H54 (cell line): ENCODE data around the gene IKBKE.

Experiments used
- DNase-seq: peaks from one replicate; pipeline ENCODE4 v3.0.0; 2011; ENCODE audit warnings: low spot score, mixed read lengths; ENCODE audit not compliant: insufficient read length
- FAIRE-seq: peaks from 3 replicates; lab custom pipeline; 2011; peaks lifted over from hg19 to GRCh38; lab: Jason Lieb, UNC
- POLR2A ChIP-seq: IDR thresholded peaks from 2 replicates; pipeline ENCODE4 v1.6.1; 2011; ENCODE audit warnings: low read depth, mild to moderate bottlenecking, low read length

IKBKE gene

GRCh38 chr1:206461602-206462455, 8.4 kb upstream of the IKBKE start:
- FAIRE-seq (no peak), DNase-seq (peak; percentile 47)
- TF ChIP-seq POLR2A: no peak

GRCh38 chr1:206463137-206463536, 7.1 kb upstream of the IKBKE start:
- no peak for DNase-seq

GRCh38 chr1:206463911-206464310, 6.4 kb upstream of the IKBKE start:
- DNase-seq (no peak), FAIRE-seq (no peak)
- TF ChIP-seq POLR2A: no peak

More at GRCh38 chr1:206463137-206463536, 7.1 kb upstream of the IKBKE start:
- FAIRE-seq: no peak
- no peak for TF ChIP-seq POLR2A

- FAIRE-seq: no peak
- peak; percentile 58 for DNase-seq
- TF ChIP-seq POLR2A: no peak
Measured at GRCh38 chr1:206464456-206464964, 5.8 kb upstream of the IKBKE start.

GRCh38 chr1:206465951-206466350, 4.3 kb upstream of the IKBKE start:
- FAIRE-seq (no peak), DNase-seq (no peak)

DNA sequence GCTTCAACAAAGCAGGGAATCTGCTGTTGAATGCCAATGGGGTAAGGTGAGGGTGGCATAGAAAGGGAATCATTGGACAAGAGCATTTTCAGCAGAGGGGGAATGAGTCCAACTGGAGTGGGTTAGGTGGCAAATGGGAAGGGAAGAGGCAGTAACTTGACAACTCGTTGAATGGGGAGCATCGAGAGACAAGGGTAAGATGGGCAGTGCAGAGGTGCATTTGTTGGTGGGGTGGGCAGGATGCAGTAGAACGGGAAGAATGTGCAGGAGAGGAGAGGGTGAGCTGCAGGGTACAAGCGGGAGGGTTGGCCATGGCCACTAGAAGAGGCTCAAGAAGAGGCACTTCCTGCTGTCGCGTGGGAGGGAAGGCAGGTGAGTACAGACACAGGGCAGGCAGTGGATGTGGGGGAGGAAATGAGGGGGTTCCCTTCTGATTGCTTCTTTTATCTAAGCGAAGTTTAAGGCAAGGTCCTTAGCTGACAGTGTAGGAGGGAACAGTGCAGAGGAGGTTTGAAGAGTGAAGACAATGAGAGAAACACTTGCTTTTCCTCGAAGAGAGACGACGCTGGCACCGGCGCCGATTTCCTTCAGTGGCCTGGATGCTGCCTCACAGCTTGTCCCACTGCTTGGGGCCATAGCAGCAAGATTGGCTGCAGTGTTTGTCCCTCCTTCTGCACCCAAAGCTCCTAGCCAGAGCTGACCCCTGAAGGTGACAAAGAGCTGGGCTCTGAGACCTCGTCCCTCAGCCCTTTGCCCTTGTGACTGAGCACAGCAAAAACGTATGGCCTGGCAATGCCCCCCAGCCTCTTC, 3.2 kb upstream of the IKBKE start:
- DNase-seq (no peak), FAIRE-seq (no peak)
- no peak for TF ChIP-seq POLR2A

More at GRCh38 chr1:206465951-206466350, 4.3 kb upstream of the IKBKE start:
- TF ChIP-seq POLR2A: no peak

DNA sequence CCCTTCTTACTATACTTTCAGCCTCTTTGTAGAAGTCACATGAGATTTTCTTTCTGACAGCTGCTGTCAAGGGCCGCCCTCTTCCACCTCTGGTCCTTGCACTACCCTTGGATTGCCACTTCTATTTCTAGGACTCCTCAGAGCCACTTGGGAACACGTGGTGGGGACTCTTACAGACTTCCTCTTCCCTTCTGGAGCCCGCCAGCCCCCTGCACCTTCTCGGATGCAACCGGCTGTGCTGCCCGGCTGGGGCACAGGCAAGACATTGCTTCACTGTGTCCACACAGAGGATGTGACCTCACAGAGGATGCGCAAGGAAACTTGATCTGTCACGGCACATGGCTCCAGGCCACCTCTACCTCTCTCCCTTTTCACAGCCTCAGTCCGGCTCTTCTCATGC, 2.4 kb upstream of the IKBKE start:
- TF ChIP-seq POLR2A: no peak
- DNase-seq: no peak
- FAIRE-seq: no peak

- no peak for TF ChIP-seq POLR2A
- FAIRE-seq (no peak), DNase-seq (no peak)
Measured at GRCh38 chr1:206468571-206468970, 1.7 kb upstream of the IKBKE start.

DNA sequence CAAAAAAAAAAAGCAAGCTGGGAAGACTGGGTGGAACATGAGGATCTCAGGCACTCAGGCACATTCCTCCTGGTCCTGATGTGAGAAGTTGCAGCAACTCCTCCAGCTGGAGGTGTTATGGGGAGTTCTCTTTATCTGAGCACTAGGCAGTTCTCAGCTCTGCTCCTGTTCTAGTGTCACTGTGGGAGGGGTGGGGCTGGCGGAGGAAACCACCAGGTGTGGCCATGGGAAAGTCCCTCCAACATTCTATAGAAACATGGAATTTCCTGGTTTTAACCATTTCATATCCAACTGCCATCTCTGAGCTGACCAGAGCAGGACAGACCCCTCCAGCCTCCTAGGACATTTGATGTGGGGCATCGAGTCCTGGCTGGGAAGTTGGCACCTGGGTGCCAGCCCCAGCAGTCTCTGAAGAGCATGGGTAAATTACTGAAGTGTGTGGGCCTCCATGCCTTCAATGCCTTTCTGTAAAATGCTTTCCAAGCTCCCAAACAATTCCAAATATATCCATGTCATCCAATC, 804 bp upstream of the IKBKE start:
- DNase-seq (no peak), FAIRE-seq (no peak)
- TF ChIP-seq POLR2A: no peak

- DNase-seq: peak; percentile 77
- TF ChIP-seq POLR2A: peak; percentile 45; the same call in 1 of the 2 replicates
Measured at GRCh38 chr1:206470692-206471414, 577 bp downstream of the IKBKE start.

DNA sequence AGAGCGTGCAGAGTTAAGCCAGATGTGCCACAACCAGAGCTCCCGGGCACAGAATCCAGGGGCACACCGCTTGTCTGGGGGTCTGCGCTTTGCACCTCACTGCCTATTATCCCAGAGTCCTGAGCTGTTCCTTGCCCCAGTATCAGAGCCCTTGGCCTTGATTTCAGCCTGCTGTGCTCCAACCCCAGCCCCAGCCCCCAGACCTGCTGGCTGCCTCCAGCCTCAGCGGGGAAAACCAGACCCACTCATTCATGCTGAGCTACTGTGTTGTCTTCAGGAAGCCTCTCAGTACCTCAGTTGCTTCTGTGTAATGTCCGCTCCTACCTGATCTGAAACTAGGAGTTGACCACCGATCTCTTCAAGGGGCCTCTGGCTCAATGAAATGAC, 1.1 kb downstream of the IKBKE start:
- no peak for FAIRE-seq
- no peak for DNase-seq

More at GRCh38 chr1:206470692-206471414, 577 bp downstream of the IKBKE start:
- FAIRE-seq: no peak

DNA sequence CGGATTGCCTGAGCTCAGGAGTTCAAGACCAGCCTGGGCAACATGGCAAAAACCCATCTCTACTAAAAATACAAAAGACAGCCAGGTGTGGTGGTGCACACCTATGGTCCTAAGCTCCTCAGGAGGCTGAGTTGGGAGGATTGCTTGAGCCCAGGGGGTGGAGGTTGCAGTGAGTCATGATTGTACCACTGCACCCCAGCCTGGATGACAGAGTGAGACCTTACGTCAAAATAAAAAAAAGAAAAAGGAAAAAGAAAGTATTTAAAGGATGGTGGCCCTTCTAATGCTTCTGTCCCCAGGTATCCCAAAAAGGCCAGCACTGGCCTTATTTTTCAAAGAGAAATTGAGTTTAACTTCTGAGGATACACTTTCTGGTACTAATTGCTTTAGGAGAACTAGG, 1.7 kb downstream of the IKBKE start:
- no peak for DNase-seq
- TF ChIP-seq POLR2A: no peak
- no peak for FAIRE-seq

More for the DNA sequence above, 1.1 kb downstream of the IKBKE start:
- no peak for TF ChIP-seq POLR2A

DNA sequence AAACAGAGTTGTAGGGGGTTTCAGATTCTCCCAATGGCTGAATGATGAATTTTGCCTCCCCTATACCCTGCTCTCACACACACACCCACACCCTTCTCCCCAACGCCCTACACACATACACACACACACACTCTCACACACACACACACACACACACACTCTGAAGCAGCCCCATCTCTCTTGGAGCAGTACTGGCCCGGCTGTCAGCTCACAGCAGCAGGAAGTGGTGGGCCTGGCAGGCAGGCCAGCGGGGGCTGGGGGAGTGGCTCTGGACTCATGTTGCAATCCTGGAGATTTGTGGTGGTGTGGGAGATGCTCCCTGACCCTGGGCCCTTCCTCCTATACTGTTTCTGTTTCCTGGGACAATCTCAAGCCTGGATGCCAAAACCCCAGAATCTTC, 2.2 kb downstream of the IKBKE start:
- no peak for DNase-seq
- no peak for TF ChIP-seq POLR2A
- FAIRE-seq: no peak

DNA sequence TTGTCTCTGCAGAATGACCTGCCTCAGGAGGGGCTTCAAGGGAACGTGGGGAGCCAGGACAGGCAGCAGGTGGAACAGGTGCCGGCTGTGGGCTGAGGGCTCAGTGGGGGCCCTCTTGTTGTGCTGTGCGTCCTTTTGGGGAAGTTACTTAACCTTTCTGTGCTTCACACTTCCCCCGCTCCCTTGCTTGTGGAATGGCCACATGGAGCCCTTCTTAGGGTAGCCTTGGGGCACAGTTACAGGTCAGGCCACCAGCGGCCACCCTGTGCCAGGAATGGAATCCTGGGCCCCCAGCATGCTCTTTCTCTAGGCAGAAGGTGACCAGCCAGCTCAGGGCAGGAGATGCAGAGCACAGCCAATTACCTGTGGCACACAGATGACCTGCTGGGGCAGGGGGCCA, 2.6 kb downstream of the IKBKE start:
- no peak for TF ChIP-seq POLR2A
- FAIRE-seq (no peak), DNase-seq (no peak)
